Stimulated activated CD4-positive, alpha-beta T cell treated with anti-CD3 and anti-CD28 coated beads, Interleukin-12 subunit alpha, Interleukin-12 subunit beta, amount 100 ng/mL, for 24 hours (primary cell): ENCODE measurements around the gene PLAAT5.
"Not testable (repeated sequence)": the region's sequence is repeated elsewhere in the genome, so short reads cannot be mapped to it uniquely, and the experiment has no call there.

Experiments used
- DNase-seq, 2 experiments: peaks; one replicate each; pipeline ENCODE4 v3.0.0-alpha.2; 2020; ENCODE audit warnings: low read depth in 2 of 2

Gene PLAAT5

GRCh38 chr11:63490551-63491239, at the start of gene PLAAT5:
Gene PLAAT5, minus strand, starts transcription at chr11:63491167. Its CDS starts 133 bp downstream, at chr11:63491034.
- DNase-seq = peak in 1 of 2 experiments; percentile 6

- DNase-seq = no peak
Measured at GRCh38 chr11:63537293-63538101, 46.5 kb upstream of the PLAAT5 start.

GRCh38 chr11:63536669-63537292, 45.8 kb upstream of the PLAAT5 start, which contains the start of gene PLAAT4:
Gene PLAAT4, plus strand, starts transcription at chr11:63536808. Its CDS starts 61 bp downstream, at chr11:63536869.
- DNase-seq = no peak

GRCh38 chr11:63535734-63536133, 44.8 kb upstream of the PLAAT5 start:
- no peak for DNase-seq

GRCh38 chr11:63534895-63535461, 44.0 kb upstream of the PLAAT5 start:
- DNase-seq = no peak

- DNase-seq = no peak
Measured at GRCh38 chr11:63534076-63534475, 43.1 kb upstream of the PLAAT5 start.

GRCh38 chr11:63532799-63533475, 42.0 kb upstream of the PLAAT5 start:
- DNase-seq = no peak

GRCh38 chr11:63532117-63532516, 41.1 kb upstream of the PLAAT5 start:
- no peak for DNase-seq

- not testable (repeated sequence) for DNase-seq
Measured at GRCh38 chr11:63531074-63531792, 40.3 kb upstream of the PLAAT5 start.

GRCh38 chr11:63530021-63530420, 39.1 kb upstream of the PLAAT5 start:
- no peak for DNase-seq

- DNase-seq = not testable (repeated sequence)
Measured at GRCh38 chr11:63529373-63529772, 38.4 kb upstream of the PLAAT5 start.

GRCh38 chr11:63528729-63529278, 37.8 kb upstream of the PLAAT5 start:
- not testable (repeated sequence) for DNase-seq

GRCh38 chr11:63528156-63528555, 37.2 kb upstream of the PLAAT5 start:
- DNase-seq = not testable (repeated sequence)

GRCh38 chr11:63527667-63528066, 36.7 kb upstream of the PLAAT5 start:
- no peak for DNase-seq

GRCh38 chr11:63523151-63523550, 32.2 kb upstream of the PLAAT5 start:
- DNase-seq = no peak

GRCh38 chr11:63521896-63522295, 30.9 kb upstream of the PLAAT5 start:
- DNase-seq = no peak

GRCh38 chr11:63520606-63521170, 29.7 kb upstream of the PLAAT5 start:
- no peak for DNase-seq

GRCh38 chr11:63518548-63518947, 27.6 kb upstream of the PLAAT5 start:
- DNase-seq = no peak

GRCh38 chr11:63517156-63517555, 26.2 kb upstream of the PLAAT5 start:
- no peak for DNase-seq

GRCh38 chr11:63516109-63516508, 25.1 kb upstream of the PLAAT5 start:
- DNase-seq = no peak
